GM12878 (cell line): ENCODE data around the gene DBN1. TPM values are rescaled to one million over a fixed set of nuclear protein-coding genes. Genes with fewer than 3 reads are reported as not detected.

Experiments
- ASH2L ChIP-seq: fragments of 300-600, 200-600 bp; sonication (generic); IDR thresholded peaks from 2 replicates; pipeline ENCODE4 v1.6.1; 2017; ENCODE audit warnings: low read depth, mild to moderate bottlenecking, borderline replicate concordance
- BMI1 ChIP-seq: fragments of 450-650 bp; IDR thresholded peaks from 2 replicates; pipeline ENCODE4 v1.6.1; 2016; ENCODE audit warnings: mild to moderate bottlenecking, moderate library complexity, borderline replicate concordance
- CEBPB ChIP-seq, 2 experiments: fragments of 150-350 bp in 1 of 2; IDR thresholded peaks; 2 replicates each; pipeline ENCODE4 v1.6.1; 2012 to 2014; ENCODE audit warnings: low read depth in 2 of 2, low read length in 2 of 2, borderline replicate concordance in 1 of 2, inconsistent platforms in 1 of 2
- ETV6 ChIP-seq, 2 experiments: fragments of 450-650 bp in 1 of 2; IDR thresholded peaks in 1 of 2; conservative IDR thresholded peaks in 1 of 2; 2 replicates each; pipeline ENCODE4 v1.6.1; 2014; ENCODE audit warnings: antibody characterized with exemption in 1 of 2, borderline replicate concordance in 1 of 2, low read depth in 1 of 2, mild to moderate bottlenecking in 1 of 2, moderate library complexity in 1 of 2
- FOS ChIP-seq: IDR thresholded peaks from 3 replicates; pipeline ENCODE4 v1.6.1; 2011; ENCODE audit warnings: borderline replicate concordance; ENCODE audit not compliant: insufficient read length; ENCODE audit errors: extremely low read depth
- FOXM1 ChIP-seq: IDR thresholded peaks from 2 replicates; pipeline ENCODE4 v1.6.1; 2012; ENCODE audit warnings: low read depth, mild to moderate bottlenecking, inconsistent platforms, low read length, moderate library complexity
- IKZF2 ChIP-seq, 2 experiments: fragments of 450-650 bp; IDR thresholded peaks; 2 replicates each; pipeline ENCODE4 v1.6.1; 2017; ENCODE audit warnings: mild to moderate bottlenecking in 2 of 2, moderate library complexity in 2 of 2
- KAT2A ChIP-seq: conservative IDR thresholded peaks from 2 replicates; pipeline ENCODE4 v1.6.1; 2011; ENCODE audit warnings: low read depth, low read length; ENCODE audit not compliant: control insufficient read depth
- KDM1A ChIP-seq: fragments of 200-600 bp; sonication (generic); IDR thresholded peaks from 2 replicates; pipeline ENCODE4 v1.6.1; 2016; ENCODE audit warnings: borderline replicate concordance
- MTA3 ChIP-seq: IDR thresholded peaks from 2 replicates; pipeline ENCODE4 v1.6.1; 2012; ENCODE audit warnings: low read length, inconsistent platforms, borderline replicate concordance
- NFIC ChIP-seq: IDR thresholded peaks from 2 replicates; pipeline ENCODE4 v1.6.1; 2012; ENCODE audit warnings: low read depth, mild to moderate bottlenecking, inconsistent platforms, low read length, moderate library complexity
- NRF1 ChIP-seq: conservative IDR thresholded peaks from 2 replicates; pipeline ENCODE4 v1.6.1; 2011; ENCODE audit warnings: mild to moderate bottlenecking, low read depth, low read length, improper control_type of control experiment
- PAX5 ChIP-seq: IDR thresholded peaks from 2 replicates; pipeline ENCODE4 v1.6.1; 2011; ENCODE audit warnings: low read depth, low read length, borderline replicate concordance
- PRDM15 ChIP-seq: fragments of 450-650 bp; formaldehyde crosslinking; IDR thresholded peaks from 2 replicates; pipeline ENCODE4 v1.4.0; 2020; ENCODE audit warnings: mild to moderate bottlenecking, moderate library complexity
- SMAD1 ChIP-seq: fragments of 450-650 bp; IDR thresholded peaks from 2 replicates; pipeline ENCODE4 v1.6.1; 2018; ENCODE audit warnings: mild to moderate bottlenecking, low read depth; ENCODE audit not compliant: partially characterized antibody
- SMARCA5 ChIP-seq: fragments of 450-650 bp; IDR thresholded peaks from 2 replicates; pipeline ENCODE4 v1.6.1; 2017; ENCODE audit warnings: mild to moderate bottlenecking
- SPI1 ChIP-seq: IDR thresholded peaks from 2 replicates; pipeline ENCODE4 v1.6.1; 2011; ENCODE audit warnings: low read depth, mild to moderate bottlenecking, low read length, moderate library complexity, borderline replicate concordance; ENCODE audit not compliant: insufficient read depth
- SUZ12 ChIP-seq: fragments of 200-600 bp; sonication (generic); IDR thresholded peaks from one replicate; pipeline ENCODE4 v1.6.1; 2018; ENCODE audit warnings: antibody characterized with exemption, mild to moderate bottlenecking; ENCODE audit not compliant: unreplicated experiment
- TARDBP ChIP-seq: IDR thresholded peaks from 2 replicates; pipeline ENCODE4 v1.6.1; 2016; ENCODE audit warnings: borderline replicate concordance
- TCF7 ChIP-seq: IDR thresholded peaks from 2 replicates; pipeline ENCODE4 v1.6.1; 2014; ENCODE audit warnings: antibody characterized with exemption, borderline replicate concordance
- polyA plus RNA-seq, 11 experiments: library from polyadenylated mRNA; depleted of rRNA in 4 of 11; unstranded in 6 of 11; stranded (reverse) in 5 of 11; fragments of >200 nt; fragmentation: Nextera tagmentation in 4 of 11; fragmentation: Illumina TruSeq in 1 of 11; extraction: Ambion mirVana in 4 of 11; extraction: Trizol in 1 of 11; gene quantifications; 1 replicate in 1 of 11; 2 replicates in 10 of 11; pipeline versions ENCODE4 v1.2.1 to v1.2.3, GENCODE V29; 2011 to 2016; ENCODE audit warnings: inconsistent platforms in 2 of 11, missing spikeins in 2 of 11, low read depth in 1 of 11
- total RNA-seq, 4 experiments: library from RNA; depleted of rRNA in 3 of 4; stranded (reverse); fragments of >200 nt in 3 of 4; fragmentation: Illumina TruSeq in 1 of 4; extraction: Trizol in 1 of 4; gene quantifications; 2 replicates each; pipeline versions ENCODE4 v1.2.1 to v1.2.3, GENCODE V29; 2013 to 2021
- TF ChIP-seq, protein P1 (sequence below): fragments of 150-350 bp; IDR thresholded peaks from 2 replicates; pipeline ENCODE4 v1.6.1; 2014; ENCODE audit warnings: mild to moderate bottlenecking, low read depth, low read length
- TF ChIP-seq, protein P2 (sequence below): IDR thresholded peaks from 2 replicates; pipeline ENCODE4 v1.6.1; 2012; ENCODE audit warnings: low read depth, low read length, improper control_type of control experiment
- TF ChIP-seq, protein P3 (sequence below): IDR thresholded peaks from 2 replicates; pipeline ENCODE4 v1.6.1; 2011; ENCODE audit warnings: low read depth, low read length, improper control_type of control experiment, borderline replicate concordance

The DBN1 gene
- total and polyA plus RNA-seq, 10 of the 15 experiments (the other 5 are each of a cell fraction or from before 2014, with no cell fraction given), result 0.18 to 81.0 (median 27.9) TPM

- TF ChIP-seq, protein P1, sequence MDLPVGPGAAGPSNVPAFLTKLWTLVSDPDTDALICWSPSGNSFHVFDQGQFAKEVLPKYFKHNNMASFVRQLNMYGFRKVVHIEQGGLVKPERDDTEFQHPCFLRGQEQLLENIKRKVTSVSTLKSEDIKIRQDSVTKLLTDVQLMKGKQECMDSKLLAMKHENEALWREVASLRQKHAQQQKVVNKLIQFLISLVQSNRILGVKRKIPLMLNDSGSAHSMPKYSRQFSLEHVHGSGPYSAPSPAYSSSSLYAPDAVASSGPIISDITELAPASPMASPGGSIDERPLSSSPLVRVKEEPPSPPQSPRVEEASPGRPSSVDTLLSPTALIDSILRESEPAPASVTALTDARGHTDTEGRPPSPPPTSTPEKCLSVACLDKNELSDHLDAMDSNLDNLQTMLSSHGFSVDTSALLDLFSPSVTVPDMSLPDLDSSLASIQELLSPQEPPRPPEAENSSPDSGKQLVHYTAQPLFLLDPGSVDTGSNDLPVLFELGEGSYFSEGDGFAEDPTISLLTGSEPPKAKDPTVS, result no peak
- no peak for TF ChIP-seq KDM1A
- TF ChIP-seq SMARCA5, result no peak
- no peak for TF ChIP-seq TARDBP
- no peak for TF ChIP-seq KAT2A
- no peak for TF ChIP-seq SUZ12
- peak; percentile 20; the same call in 1 of the 2 replicates for TF ChIP-seq PAX5
- TF ChIP-seq BMI1, result no peak
- TF ChIP-seq FOXM1, result no peak
- no peak for TF ChIP-seq PRDM15 (CRISPR knock-in tag)
- no peak for TF ChIP-seq ETV6 (conservative IDR thresholded peaks at IDR 0.05 in 1 of 2, IDR thresholded peaks at IDR 0.05 in 1 of 2; ENCODE audit: borderline replicate concordance in 1 of 2, low read depth in 1 of 2)
- TF ChIP-seq TCF7, result no peak
- no peak for TF ChIP-seq NFIC
- no peak for TF ChIP-seq FOS
- TF ChIP-seq SPI1, result no peak
- no peak for TF ChIP-seq SMAD1
- peak in 1 of 2 experiments; percentile 59; a peak in 1 of 4 replicates for TF ChIP-seq IKZF2 (IDR thresholded peaks at IDR 0.05)
- TF ChIP-seq NRF1, result peak; percentile 81
- TF ChIP-seq MTA3, result no peak
- no peak for TF ChIP-seq CEBPB (IDR thresholded peaks at IDR 0.05; ENCODE audit: borderline replicate concordance in 1 of 2, low read depth in 2 of 2, low read length in 2 of 2)
- TF ChIP-seq, protein P2, sequence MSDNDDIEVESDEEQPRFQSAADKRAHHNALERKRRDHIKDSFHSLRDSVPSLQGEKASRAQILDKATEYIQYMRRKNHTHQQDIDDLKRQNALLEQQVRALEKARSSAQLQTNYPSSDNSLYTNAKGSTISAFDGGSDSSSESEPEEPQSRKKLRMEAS, result peak; percentile 71; the same call in 1 of the 2 replicates
- no peak for TF ChIP-seq ASH2L
- TF ChIP-seq, protein P3, sequence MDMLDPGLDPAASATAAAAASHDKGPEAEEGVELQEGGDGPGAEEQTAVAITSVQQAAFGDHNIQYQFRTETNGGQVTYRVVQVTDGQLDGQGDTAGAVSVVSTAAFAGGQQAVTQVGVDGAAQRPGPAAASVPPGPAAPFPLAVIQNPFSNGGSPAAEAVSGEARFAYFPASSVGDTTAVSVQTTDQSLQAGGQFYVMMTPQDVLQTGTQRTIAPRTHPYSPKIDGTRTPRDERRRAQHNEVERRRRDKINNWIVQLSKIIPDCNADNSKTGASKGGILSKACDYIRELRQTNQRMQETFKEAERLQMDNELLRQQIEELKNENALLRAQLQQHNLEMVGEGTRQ, result no peak
These were observed 43.5 kb upstream of the DBN1 start, which contains the start of gene DDX41 (continued) for GRCh38 chr5:177516601-177517568.
